ENCODE data around the gene ATP5MC3. TPM values are rescaled to one million over a fixed set of nuclear protein-coding genes. Genes with fewer than 3 reads are reported as not detected.

ATP5MC3 gene
- total RNA-seq, 2 donors from 2014 or later = 48.1 to 74.5 TPM

- Histone ChIP-seq H3K27me3 (replicated peaks; ENCODE audit: insufficient read depth) (no peaks in the 10 kb centered on the region), H3K27ac (no peak overlapping the region), H3K4me1 (ENCODE audit: control insufficient read depth in 1 of 2, low read depth in 2 of 2) (peaks cover 23 to 47% of the 10 kb centered on the region in 2 donors), H3K9me3 (no peaks in the 10 kb centered on the region), H3K4me3 (no peak overlapping the region), H3K36me3 (no peaks in the 10 kb centered on the region)
- no peak for ATAC-seq (ENCODE audit: insufficient number of reproducible peaks, low FRiP score, low read depth)
- no peak for DNase-seq (ENCODE audit: low spot score)
- no peak for TF ChIP-seq CTCF (IDR thresholded peaks at IDR 0.05)
These were observed 29.7 kb downstream of the ATP5MC3 start for GRCh38 chr2:175151791-175152190.

GRCh38 chr2:175147186-175147585, 34.3 kb downstream of the ATP5MC3 start:
- Histone ChIP-seq H3K9me3 (no peaks in the 10 kb centered on the region), H3K27me3 (replicated peaks; ENCODE audit: insufficient read depth) (no peaks in the 10 kb centered on the region), H3K27ac (peak overlapping the region in 1 of 2 donors; percentile 30), H3K4me3 (no peak overlapping the region), H3K36me3 (no peaks in the 10 kb centered on the region), H3K4me1 (ENCODE audit: control insufficient read depth in 1 of 2, low read depth in 2 of 2) (peaks cover 23 to 33% of the 10 kb centered on the region in 2 donors)
- TF ChIP-seq CTCF (IDR thresholded peaks at IDR 0.05) = no peak
- DNase-seq (ENCODE audit: low spot score) (no peak), ATAC-seq (ENCODE audit: insufficient number of reproducible peaks, low FRiP score, low read depth) (no peak)

- H3K27ac ChIP-seq = no peak overlapping the region
- no peak for ATAC-seq (ENCODE audit: insufficient number of reproducible peaks, low FRiP score, low read depth)
- no peaks in the 10 kb centered on the region for H3K36me3 ChIP-seq
- no peaks in the 10 kb centered on the region for H3K9me3 ChIP-seq
- no peak for DNase-seq (ENCODE audit: low spot score)
- TF ChIP-seq CTCF (IDR thresholded peaks at IDR 0.05) = no peak
- peaks cover 16 to 25% of the 10 kb centered on the region in 2 donors for H3K4me1 ChIP-seq (ENCODE audit: control insufficient read depth in 1 of 2, low read depth in 2 of 2)
- H3K27me3 ChIP-seq (replicated peaks; ENCODE audit: insufficient read depth) = no peaks in the 10 kb centered on the region
- H3K4me3 ChIP-seq = no peak overlapping the region
These were observed 37.8 kb downstream of the ATP5MC3 start for GRCh38 chr2:175143678-175144077.

- TF ChIP-seq CTCF (IDR thresholded peaks at IDR 0.05) = no peak
- no peak overlapping the region for H3K27ac ChIP-seq
- H3K9me3 ChIP-seq = no peaks in the 10 kb centered on the region
- H3K27me3 ChIP-seq (replicated peaks; ENCODE audit: insufficient read depth) = no peaks in the 10 kb centered on the region
- peaks cover 15 to 20% of the 10 kb centered on the region in 2 donors for H3K4me1 ChIP-seq (ENCODE audit: control insufficient read depth in 1 of 2, low read depth in 2 of 2)
- no peaks in the 10 kb centered on the region for H3K36me3 ChIP-seq
- no peak overlapping the region for H3K4me3 ChIP-seq
- DNase-seq (ENCODE audit: low spot score) (no peak), ATAC-seq (ENCODE audit: insufficient number of reproducible peaks, low FRiP score, low read depth) (no peak)
These were observed 38.3 kb downstream of the ATP5MC3 start for GRCh38 chr2:175143191-175143590.

GRCh38 chr2:175140332-175140731, 41.2 kb downstream of the ATP5MC3 start:
- Histone ChIP-seq H3K4me3 (no peak overlapping the region), H3K9me3 (no peaks in the 10 kb centered on the region), H3K4me1 (ENCODE audit: control insufficient read depth in 1 of 2, low read depth in 2 of 2) (peaks cover 11 to 16% of the 10 kb centered on the region in 2 donors), H3K36me3 (no peaks in the 10 kb centered on the region), H3K27me3 (replicated peaks; ENCODE audit: insufficient read depth) (no peaks in the 10 kb centered on the region), H3K27ac (no peak overlapping the region)
- ATAC-seq (ENCODE audit: insufficient number of reproducible peaks, low FRiP score, low read depth) = no peak
- DNase-seq (ENCODE audit: low spot score) = no peak
- TF ChIP-seq CTCF (IDR thresholded peaks at IDR 0.05) = no peak
